Adipocyte (in vitro differentiated cells): ENCODE measurements around the gene ZNF467.

Experiments
- DNase-seq: peaks from one replicate; pipeline ENCODE4 v3.0.0-alpha.2; 2015; ENCODE audit warnings: low read depth
- H3K27me3 ChIP-seq: replicated peaks from 2 replicates; pipeline ENCODE4 v1.7.0; 2013; ENCODE audit warnings: mild to moderate bottlenecking, low read length, moderate library complexity; ENCODE audit not compliant: control insufficient read depth, insufficient read depth
- H3K36me3 ChIP-seq: 2 replicates; pipeline ENCODE4 v1.7.0; 2013; ENCODE audit warnings: low read length, mild to moderate bottlenecking, moderate library complexity; ENCODE audit not compliant: control insufficient read depth, insufficient read depth, severe bottlenecking
- H3K4me1 ChIP-seq: 2 replicates; pipeline ENCODE4 v1.7.0; 2013; ENCODE audit warnings: mild to moderate bottlenecking, low read length, moderate library complexity; ENCODE audit not compliant: control insufficient read depth, insufficient read depth
- H3K4me3 ChIP-seq: 2 replicates; pipeline ENCODE4 v1.7.0; 2013; ENCODE audit warnings: mild to moderate bottlenecking, low read length, moderate library complexity
- H3K9ac ChIP-seq: 2 replicates; pipeline ENCODE4 v1.7.0; 2013; ENCODE audit warnings: mild to moderate bottlenecking, low read length, moderate library complexity
- H3K9me3 ChIP-seq: 2 replicates; pipeline ENCODE4 v1.7.0; 2013; ENCODE audit warnings: mild to moderate bottlenecking, low read length, moderate library complexity; ENCODE audit not compliant: control insufficient read depth

The ZNF467 gene

DNA sequence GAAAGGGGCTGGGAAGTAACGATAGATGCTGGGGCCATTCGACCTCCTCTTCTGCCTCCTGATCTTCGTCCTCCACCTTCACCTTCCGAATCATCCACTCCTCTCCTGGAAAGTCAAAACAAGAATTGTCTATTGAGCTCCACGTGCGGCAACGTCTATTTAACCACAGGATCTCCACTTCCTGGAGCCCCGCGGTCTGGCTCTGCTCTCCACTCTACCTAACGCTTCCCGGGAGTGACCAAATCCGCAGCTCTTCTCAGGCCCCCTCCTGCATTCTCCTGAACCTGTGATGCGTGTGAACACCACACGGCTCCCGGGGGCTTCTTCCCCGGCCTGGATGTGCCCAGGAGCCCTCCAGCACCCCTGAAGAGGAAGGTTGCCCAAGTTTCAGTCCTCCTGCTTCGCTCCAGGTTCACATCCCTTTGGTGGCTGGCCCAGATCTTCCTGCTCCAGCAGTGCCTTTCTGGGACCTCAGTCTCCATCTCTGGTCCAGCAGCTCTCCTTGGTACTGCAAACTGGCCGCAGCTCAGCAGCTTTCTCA, 7.2 kb downstream of the ZNF467 start:
- no peaks in the 10 kb centered on the region for H3K4me1 ChIP-seq
- DNase-seq, result no peak
- H3K9me3 ChIP-seq, result no peaks in the 10 kb centered on the region
- H3K36me3 ChIP-seq, result no peaks in the 10 kb centered on the region
- H3K9ac ChIP-seq, result no peak overlapping the region
- no peak overlapping the region for H3K4me3 ChIP-seq
- peaks cover 69% of the 10 kb centered on the region for H3K27me3 ChIP-seq

GRCh38 chr7:149765399-149766121, 7.8 kb downstream of the ZNF467 start:
- no peaks in the 10 kb centered on the region for H3K9me3 ChIP-seq
- H3K4me3 ChIP-seq, result no peak overlapping the region
- DNase-seq, result no peak
- H3K27me3 ChIP-seq, result peaks cover 69% of the 10 kb centered on the region
- H3K9ac ChIP-seq, result no peak overlapping the region
- no peaks in the 10 kb centered on the region for H3K4me1 ChIP-seq
- no peaks in the 10 kb centered on the region for H3K36me3 ChIP-seq

GRCh38 chr7:149764481-149765398, 8.6 kb downstream of the ZNF467 start:
- Histone ChIP-seq H3K4me1 (no peaks in the 10 kb centered on the region), H3K4me3 (no peak overlapping the region), H3K9ac (no peak overlapping the region), H3K27me3 (peaks cover 72% of the 10 kb centered on the region), H3K36me3 (no peaks in the 10 kb centered on the region), H3K9me3 (no peaks in the 10 kb centered on the region)
- DNase-seq, result no peak

GRCh38 chr7:149763563-149764240, 9.7 kb downstream of the ZNF467 start:
- Histone ChIP-seq H3K9ac (no peak overlapping the region), H3K4me3 (no peak overlapping the region), H3K36me3 (no peaks in the 10 kb centered on the region), H3K9me3 (no peaks in the 10 kb centered on the region), H3K4me1 (no peaks in the 10 kb centered on the region), H3K27me3 (peaks cover 76% of the 10 kb centered on the region)
- DNase-seq, result no peak

DNA sequence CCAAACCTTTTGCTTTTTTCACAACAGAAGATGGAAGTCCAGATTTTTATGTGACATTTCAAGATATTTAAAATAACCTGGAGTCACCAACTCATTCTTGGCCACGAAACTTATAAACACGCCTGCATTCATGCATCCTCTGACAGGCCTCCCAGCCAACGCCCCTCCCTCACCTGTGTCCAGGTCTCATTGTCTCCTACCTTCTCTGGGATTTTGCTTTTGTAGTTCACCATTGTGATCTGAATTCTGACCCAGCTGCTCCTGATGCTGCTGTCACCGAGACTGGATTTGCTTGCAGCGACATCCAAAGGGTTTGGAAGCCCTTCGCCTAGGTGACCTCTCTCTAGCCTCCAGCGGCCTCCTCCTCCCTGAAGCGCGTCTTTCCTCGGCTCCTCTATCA, 10.8 kb downstream of the ZNF467 start:
- no peaks in the 10 kb centered on the region for H3K9me3 ChIP-seq
- H3K4me1 ChIP-seq, result no peaks in the 10 kb centered on the region
- H3K27me3 ChIP-seq, result peaks cover 67% of the 10 kb centered on the region
- no peak overlapping the region for H3K9ac ChIP-seq
- no peaks in the 10 kb centered on the region for H3K36me3 ChIP-seq
- H3K4me3 ChIP-seq, result no peak overlapping the region
- no peak for DNase-seq

- Histone ChIP-seq H3K4me1 (no peaks in the 10 kb centered on the region), H3K36me3 (no peaks in the 10 kb centered on the region), H3K27me3 (peaks cover 61% of the 10 kb centered on the region), H3K9ac (no peak overlapping the region), H3K4me3 (no peak overlapping the region), H3K9me3 (no peaks in the 10 kb centered on the region)
- DNase-seq, result no peak
Measured at GRCh38 chr7:149762089-149762488, 11.3 kb downstream of the ZNF467 start.

- Histone ChIP-seq H3K36me3 (no peaks in the 10 kb centered on the region), H3K9me3 (no peaks in the 10 kb centered on the region), H3K4me1 (no peaks in the 10 kb centered on the region), H3K4me3 (no peak overlapping the region), H3K27me3 (peaks cover 61% of the 10 kb centered on the region), H3K9ac (no peak overlapping the region)
- DNase-seq, result no peak
Measured at GRCh38 chr7:149761307-149761706, 12.1 kb downstream of the ZNF467 start.

DNA sequence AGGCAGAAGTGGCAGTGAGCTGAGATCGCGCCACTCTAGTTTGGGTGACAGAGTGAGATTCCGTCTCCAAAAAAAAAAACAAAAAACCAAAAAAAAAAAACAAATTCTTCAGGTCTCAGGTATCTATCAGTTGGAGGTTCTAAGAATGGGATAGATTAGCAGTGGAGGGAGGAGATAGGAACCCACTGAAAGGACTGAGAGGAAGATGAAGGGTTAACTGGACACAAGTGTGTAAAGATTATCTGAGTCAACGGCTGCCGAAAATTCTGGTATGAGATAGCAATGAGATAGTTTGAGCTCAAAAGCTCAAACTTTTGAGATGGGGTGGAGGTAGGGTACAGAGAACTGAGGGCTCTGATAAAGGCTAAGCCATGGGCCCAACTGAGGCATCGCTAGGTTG, 12.8 kb downstream of the ZNF467 start:
- Histone ChIP-seq H3K4me3 (no peak overlapping the region), H3K9me3 (no peaks in the 10 kb centered on the region), H3K9ac (no peak overlapping the region), H3K36me3 (no peaks in the 10 kb centered on the region), H3K4me1 (no peaks in the 10 kb centered on the region), H3K27me3 (peaks cover 57% of the 10 kb centered on the region)
- DNase-seq, result no peak

GRCh38 chr7:149759093-149759860, 14.1 kb downstream of the ZNF467 start:
- Histone ChIP-seq H3K36me3 (no peaks in the 10 kb centered on the region), H3K9ac (no peak overlapping the region), H3K27me3 (peaks cover 52% of the 10 kb centered on the region), H3K4me1 (no peaks in the 10 kb centered on the region), H3K4me3 (no peak overlapping the region), H3K9me3 (no peaks in the 10 kb centered on the region)
- DNase-seq, result no peak

GRCh38 chr7:149753375-149754233, 19.8 kb downstream of the ZNF467 start:
- no peak overlapping the region for H3K4me3 ChIP-seq
- H3K36me3 ChIP-seq, result no peaks in the 10 kb centered on the region
- peaks cover 17% of the 10 kb centered on the region for H3K27me3 ChIP-seq
- peaks cover 4% of the 10 kb centered on the region for H3K9me3 ChIP-seq
- DNase-seq, result peak; percentile 68
- H3K4me1 ChIP-seq, result no peaks in the 10 kb centered on the region
- no peak overlapping the region for H3K9ac ChIP-seq
